HG03442 (cell line): ENCODE measurements around the gene ZMIZ1.

Experiments used
- ATAC-seq: cut with Tn5 transposase; IDR thresholded peaks from one replicate; pipeline ENCODE4 v1.9.1; 2021; ENCODE audit warnings: mild to moderate bottlenecking, moderate library complexity; ENCODE audit not compliant: unreplicated experiment

Gene ZMIZ1

GRCh38 chr10:79361726-79362397 is 293.1 kb downstream of the ZMIZ1 start:
- ATAC-seq: no peak
